A673 (cell line): ENCODE data around the gene PRPF6. TPM values are rescaled to one million over a fixed set of nuclear protein-coding genes. Genes with fewer than 3 reads are reported as not detected.
A peak's percentile ranks its signal among the peaks of the same experiment; 100 is the strongest.

Source experiments
- BruUV-seq: library from RNA; stranded (reverse); fragments of 400-500 nt; replicated peaks from 2 replicates; lab custom pipeline; 2021; lab: Mats Ljungman, UMichigan
- CTCF ChIA-PET: fragments of 300-600 bp; sonication (Branson Sonifier 250); formaldehyde crosslinking; loops from one replicate; lab custom pipeline; 2022; ENCODE audit warnings: antibody characterized with exemption; lab: Charles Lee
- POLR2A ChIA-PET: fragments of 300-600 bp; sonication (Branson Sonifier 250); formaldehyde crosslinking; loops from one replicate; lab custom pipeline; 2022; ENCODE audit warnings: antibody characterized with exemption; ENCODE audit not compliant: low non-redundant PET; lab: Charles Lee
- DNase-seq: peaks from one replicate; pipeline ENCODE4 v3.0.0-alpha.2; 2015; ENCODE audit warnings: low spot score
- H3K27ac ChIP-seq: fragments of 200-600 bp; sonication (generic); 2 replicates; pipeline ENCODE4 v1.5.1; 2016; ENCODE audit warnings: mixed run types, low read depth, mild to moderate bottlenecking, mixed read lengths, antibody characterized with exemption, low read length; ENCODE audit not compliant: poor library complexity, severe bottlenecking
- H3K27me3 ChIP-seq: fragments of 200-600 bp; sonication (generic); replicated peaks from 2 replicates; pipeline ENCODE4 v1.6.1; 2017; ENCODE audit warnings: mixed run types, low read depth, mild to moderate bottlenecking, mixed read lengths, antibody characterized with exemption, low read length; ENCODE audit not compliant: insufficient read depth, poor library complexity
- H3K36me3 ChIP-seq: fragments of 200-600 bp; sonication (generic); 2 replicates; pipeline ENCODE4 v1.6.1; 2016; ENCODE audit warnings: mixed run types, mild to moderate bottlenecking, mixed read lengths, antibody characterized with exemption, low read length; ENCODE audit not compliant: insufficient read depth, poor library complexity, severe bottlenecking
- H3K4me1 ChIP-seq: fragments of 200-600 bp; sonication (generic); 2 replicates; pipeline ENCODE4 v1.6.1; 2017; ENCODE audit warnings: mixed run types, mild to moderate bottlenecking, mixed read lengths, antibody characterized with exemption, low read length; ENCODE audit not compliant: insufficient read depth, poor library complexity, severe bottlenecking
- H3K4me3 ChIP-seq: fragments of 200-600 bp; sonication (generic); 2 replicates; pipeline ENCODE4 v1.5.1; 2016; ENCODE audit warnings: low read depth, mixed run types, mild to moderate bottlenecking, mixed read lengths, low read length; ENCODE audit not compliant: poor library complexity, severe bottlenecking
- H3K9me3 ChIP-seq: fragments of 200-600 bp; sonication (generic); 2 replicates; pipeline ENCODE4 v1.6.1; 2016; ENCODE audit warnings: mixed run types, low read depth, mild to moderate bottlenecking, mixed read lengths, antibody characterized with exemption, low read length; ENCODE audit not compliant: poor library complexity, severe bottlenecking
- EZH2 ChIP-seq: fragments of 200-600 bp; sonication (generic); IDR thresholded peaks from 2 replicates; pipeline ENCODE4 v1.6.1; 2017; ENCODE audit warnings: borderline replicate concordance, low read depth, mild to moderate bottlenecking, mixed read lengths, antibody characterized with exemption, low read length; ENCODE audit not compliant: poor library complexity, severe bottlenecking
- intact Hi-C: fragments of 100-400 bp; cut with micrococcal nuclease; formaldehyde crosslinking; loops from one replicate; pipeline ENCODE4 v1.10.0; 2022; ENCODE audit not compliant: unreplicated experiment
- total RNA-seq: library from RNA; stranded (reverse); gene quantifications from 2 replicates; pipeline ENCODE4 v1.2.3, GENCODE V29; 2021
- TF ChIP-seq, protein P1 (sequence below): fragments of 300-800, 200-600 bp; sonication (generic); conservative IDR thresholded peaks from 2 replicates; pipeline ENCODE4 v1.5.1; 2017; ENCODE audit warnings: low read depth, mild to moderate bottlenecking, antibody characterized with exemption, low read length, moderate library complexity, mixed read lengths

Gene PRPF6
- total RNA-seq, 1 experiment from 2014 or later: 86.3 TPM

DNA sequence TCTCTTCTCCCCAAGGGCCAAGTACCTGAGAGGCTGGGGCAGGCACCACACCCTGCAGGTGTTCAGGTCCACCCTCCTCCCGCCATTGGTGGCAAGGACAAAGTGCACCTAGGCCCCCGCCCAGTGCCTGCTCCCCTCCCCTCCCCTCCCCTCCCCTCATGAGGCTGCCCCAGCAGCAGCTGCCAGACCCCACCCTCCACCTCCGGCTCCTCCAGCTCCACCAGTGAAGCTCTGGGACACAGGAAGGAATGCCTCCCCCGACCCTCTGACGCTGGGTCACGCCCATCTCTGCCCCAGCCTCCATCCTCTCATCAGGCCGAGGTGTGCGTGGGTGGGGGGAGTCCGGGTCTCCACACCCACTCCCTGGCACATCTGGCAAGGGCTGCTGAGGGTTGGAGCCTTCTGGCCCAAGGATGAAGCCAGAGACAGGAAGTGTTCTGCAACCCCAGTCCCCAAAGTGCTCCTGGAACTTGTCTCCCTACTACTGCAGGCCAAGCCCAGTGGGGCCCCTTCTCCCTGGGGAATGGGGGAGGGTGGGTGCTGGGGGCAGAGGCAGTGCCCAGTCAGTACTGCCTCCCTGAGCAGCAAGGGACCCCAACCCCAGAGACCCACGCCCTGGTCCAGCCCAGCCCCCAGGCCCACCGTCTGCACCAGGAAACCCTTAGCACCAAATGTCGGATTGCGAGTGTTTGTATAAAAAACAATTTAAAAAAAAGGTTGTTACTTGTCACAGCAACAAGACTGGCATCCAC is 23.1 kb upstream of the PRPF6 start:
- Histone ChIP-seq H3K4me3 (no peak overlapping the region), H3K27ac (no peak overlapping the region), H3K27me3 (no peaks in the 10 kb centered on the region), H3K4me1 (peaks cover 12% of the 10 kb centered on the region), H3K36me3 (peaks cover 12% of the 10 kb centered on the region), H3K9me3 (no peaks in the 10 kb centered on the region)
- no peak for TF ChIP-seq EZH2
- TF ChIP-seq, protein P1, sequence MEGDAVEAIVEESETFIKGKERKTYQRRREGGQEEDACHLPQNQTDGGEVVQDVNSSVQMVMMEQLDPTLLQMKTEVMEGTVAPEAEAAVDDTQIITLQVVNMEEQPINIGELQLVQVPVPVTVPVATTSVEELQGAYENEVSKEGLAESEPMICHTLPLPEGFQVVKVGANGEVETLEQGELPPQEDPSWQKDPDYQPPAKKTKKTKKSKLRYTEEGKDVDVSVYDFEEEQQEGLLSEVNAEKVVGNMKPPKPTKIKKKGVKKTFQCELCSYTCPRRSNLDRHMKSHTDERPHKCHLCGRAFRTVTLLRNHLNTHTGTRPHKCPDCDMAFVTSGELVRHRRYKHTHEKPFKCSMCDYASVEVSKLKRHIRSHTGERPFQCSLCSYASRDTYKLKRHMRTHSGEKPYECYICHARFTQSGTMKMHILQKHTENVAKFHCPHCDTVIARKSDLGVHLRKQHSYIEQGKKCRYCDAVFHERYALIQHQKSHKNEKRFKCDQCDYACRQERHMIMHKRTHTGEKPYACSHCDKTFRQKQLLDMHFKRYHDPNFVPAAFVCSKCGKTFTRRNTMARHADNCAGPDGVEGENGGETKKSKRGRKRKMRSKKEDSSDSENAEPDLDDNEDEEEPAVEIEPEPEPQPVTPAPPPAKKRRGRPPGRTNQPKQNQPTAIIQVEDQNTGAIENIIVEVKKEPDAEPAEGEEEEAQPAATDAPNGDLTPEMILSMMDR: no peak
- peak; percentile 39 for DNase-seq
- intact Hi-C loops: no loop called here
- BruUV-seq: no TSS peak
- ChIA-PET CTCF (no interaction called here), POLR2A (no interaction called here)

DNA sequence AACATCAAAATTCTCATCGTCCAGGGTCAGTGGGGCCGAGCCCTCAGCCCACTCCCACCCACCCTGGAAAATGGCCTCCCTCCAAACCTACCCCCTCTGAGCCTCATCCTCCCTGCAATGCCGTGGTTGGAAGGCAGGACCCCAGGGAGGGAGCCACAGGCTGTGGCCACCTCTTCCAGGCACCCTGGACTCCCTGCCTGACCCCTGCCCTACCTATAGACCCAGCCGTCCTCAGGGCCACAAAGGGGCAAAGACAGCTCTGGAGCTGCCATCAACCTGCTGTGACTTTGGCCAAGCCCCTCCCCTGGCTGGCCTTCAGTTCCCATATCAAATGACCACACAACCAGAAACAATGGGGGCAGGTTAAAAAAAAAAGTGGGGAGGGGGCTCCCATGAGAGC is 22.5 kb upstream of the PRPF6 start:
- BruUV-seq: no TSS peak
- TF ChIP-seq, protein P1: no peak
- TF ChIP-seq EZH2: no peak
- H3K4me1 ChIP-seq: peaks cover 12% of the 10 kb centered on the region
- no peaks in the 10 kb centered on the region for H3K9me3 ChIP-seq
- no peak overlapping the region for H3K4me3 ChIP-seq
- H3K36me3 ChIP-seq: peaks cover 18% of the 10 kb centered on the region
- CTCF ChIA-PET: no interaction called here
- DNase-seq: no peak
- intact Hi-C loops: no loop called here
- no peaks in the 10 kb centered on the region for H3K27me3 ChIP-seq
- POLR2A ChIA-PET: no interaction called here
- H3K27ac ChIP-seq: peak overlapping the region; percentile 10

DNA sequence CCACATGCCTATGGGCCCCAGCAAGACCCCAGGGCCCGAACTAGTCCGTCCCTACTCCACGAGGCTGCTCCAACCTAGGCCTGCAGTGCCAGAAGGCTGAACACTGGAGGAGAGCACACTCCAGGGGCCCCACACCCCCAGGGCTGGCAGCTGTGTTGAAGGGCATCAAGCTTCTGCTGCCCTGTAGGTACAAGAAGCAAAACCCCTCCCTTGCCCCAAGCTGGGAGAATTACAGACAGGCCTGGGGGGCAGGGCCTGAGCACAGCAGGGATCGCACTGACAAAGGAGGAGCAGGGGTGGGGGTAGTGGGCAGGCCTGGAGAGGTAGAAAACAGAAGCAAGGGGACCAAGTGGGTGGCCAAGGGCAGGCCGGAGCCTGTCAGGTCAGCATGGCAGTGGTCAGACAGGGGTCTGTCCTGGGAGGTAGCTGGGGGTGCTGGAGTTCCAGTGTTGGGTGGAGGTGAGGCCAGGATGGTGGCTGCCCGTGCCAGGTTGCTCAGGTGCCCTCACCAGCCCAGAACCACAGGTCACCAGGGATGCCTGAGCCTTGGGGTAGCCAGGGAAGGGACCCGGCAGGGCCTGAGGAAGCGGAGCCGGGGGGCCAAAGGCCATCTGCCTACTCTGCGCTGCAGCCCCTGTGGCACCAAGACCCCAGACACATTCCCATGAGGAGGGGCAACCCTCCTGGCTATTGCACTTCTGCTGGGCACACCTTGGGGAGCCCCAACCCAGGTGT is 21.8 kb upstream of the PRPF6 start:
- no peaks in the 10 kb centered on the region for H3K27me3 ChIP-seq
- peaks cover 12% of the 10 kb centered on the region for H3K4me1 ChIP-seq
- no TSS peak for BruUV-seq
- H3K36me3 ChIP-seq: peaks cover 25% of the 10 kb centered on the region
- POLR2A ChIA-PET: no interaction called here
- H3K9me3 ChIP-seq: no peaks in the 10 kb centered on the region
- H3K27ac ChIP-seq: peak overlapping the region; percentile 10
- TF ChIP-seq, protein P1: no peak
- no peak for TF ChIP-seq EZH2
- DNase-seq: no peak
- intact Hi-C loops: no loop called here
- CTCF ChIA-PET: no interaction called here
- no peak overlapping the region for H3K4me3 ChIP-seq
